KMS-11 (cell line): ENCODE results near the gene OR2AT4.

ENCODE experiments used
- H2AFZ ChIP-seq: fragments of 200-600 bp; sonication (generic); 2 replicates; pipeline ENCODE4 v1.6.1; 2016; ENCODE audit warnings: antibody characterized with exemption, mixed run types, low read depth
- H3K27ac ChIP-seq: fragments of 200-600 bp; sonication (generic); 2 replicates; pipeline ENCODE4 v1.6.1; 2016; ENCODE audit warnings: mild to moderate bottlenecking, mixed run types
- H3K27me3 ChIP-seq: fragments of 200-600 bp; sonication (generic); 2 replicates; pipeline ENCODE4 v1.6.1; 2017; ENCODE audit warnings: mild to moderate bottlenecking, low read depth, mixed run types, moderate library complexity; ENCODE audit not compliant: insufficient read depth
- H3K36me3 ChIP-seq: fragments of 200-600 bp; sonication (generic); 2 replicates; pipeline ENCODE4 v1.6.1; 2017; ENCODE audit warnings: mild to moderate bottlenecking, mixed run types; ENCODE audit not compliant: insufficient read depth
- H3K4me1 ChIP-seq: fragments of 200-600 bp; sonication (generic); 2 replicates; pipeline ENCODE4 v1.6.1; 2016; ENCODE audit warnings: mild to moderate bottlenecking, low read depth, mixed run types; ENCODE audit not compliant: poor library complexity, severe bottlenecking
- H3K4me2 ChIP-seq: fragments of 200-600 bp; sonication (generic); 2 replicates; pipeline ENCODE4 v1.7.0; 2016; ENCODE audit warnings: mild to moderate bottlenecking, mixed run types
- H3K4me3 ChIP-seq: fragments of 200-600 bp; sonication (generic); IDR thresholded peaks from 2 replicates; pipeline ENCODE4 v1.6.1; 2017; ENCODE audit warnings: low read depth, low read length, mixed read lengths; ENCODE audit not compliant: insufficient read depth
- H3K79me2 ChIP-seq: fragments of 200-600 bp; sonication (generic); 2 replicates; pipeline ENCODE4 v1.6.1; 2016; ENCODE audit warnings: low read depth, mixed run types; ENCODE audit not compliant: insufficient read depth
- H3K9ac ChIP-seq: fragments of 200-600 bp; sonication (generic); 2 replicates; pipeline ENCODE4 v1.6.1; 2016; ENCODE audit warnings: mild to moderate bottlenecking, mixed run types
- H4K20me1 ChIP-seq: fragments of 200-600 bp; sonication (generic); 2 replicates; pipeline ENCODE4 v1.6.1; 2016; ENCODE audit warnings: mild to moderate bottlenecking, mixed run types; ENCODE audit not compliant: insufficient read depth
- CTCF ChIP-seq: fragments of 200-600 bp; sonication (generic); conservative IDR thresholded peaks from 2 replicates; pipeline ENCODE4 v1.6.1; 2017; ENCODE audit warnings: low read depth, mild to moderate bottlenecking, antibody characterized with exemption, low read length, moderate library complexity, mixed read lengths

Gene OR2AT4

GRCh38 chr11:75033916-75034315 is 62.8 kb downstream of the OR2AT4 start:
- Histone ChIP-seq H3K27ac (no peak overlapping the region), H3K79me2 (no peaks in the 10 kb centered on the region), H3K4me1 (no peaks in the 10 kb centered on the region), H3K27me3 (no peaks in the 10 kb centered on the region), H3K9ac (no peak overlapping the region), H4K20me1 (no peaks in the 10 kb centered on the region), H3K4me3 (no peak overlapping the region), H3K36me3 (no peaks in the 10 kb centered on the region), H3K4me2 (no peak overlapping the region), H2AFZ (no peak overlapping the region)
- no peak for TF ChIP-seq CTCF

GRCh38 chr11:75032550-75032935 is 64.1 kb downstream of the OR2AT4 start:
- Histone ChIP-seq H3K27me3 (no peaks in the 10 kb centered on the region), H4K20me1 (no peaks in the 10 kb centered on the region), H3K4me2 (no peak overlapping the region), H3K4me3 (no peak overlapping the region), H3K4me1 (no peaks in the 10 kb centered on the region), H3K9ac (no peak overlapping the region), H3K36me3 (no peaks in the 10 kb centered on the region), H3K79me2 (no peaks in the 10 kb centered on the region), H2AFZ (no peak overlapping the region), H3K27ac (no peak overlapping the region)
- TF ChIP-seq CTCF, result no peak

- Histone ChIP-seq H2AFZ (no peak overlapping the region), H3K4me2 (no peak overlapping the region), H3K9ac (no peak overlapping the region), H3K4me3 (no peak overlapping the region), H3K36me3 (no peaks in the 10 kb centered on the region), H3K79me2 (no peaks in the 10 kb centered on the region), H4K20me1 (no peaks in the 10 kb centered on the region), H3K27me3 (no peaks in the 10 kb centered on the region), H3K27ac (no peak overlapping the region), H3K4me1 (no peaks in the 10 kb centered on the region)
- TF ChIP-seq CTCF, result peak; percentile 77
Observed at GRCh38 chr11:75031771-75032549, 64.7 kb downstream of the OR2AT4 start.
